ENCODE measurements around the gene CENPA.

The CENPA gene

DNA sequence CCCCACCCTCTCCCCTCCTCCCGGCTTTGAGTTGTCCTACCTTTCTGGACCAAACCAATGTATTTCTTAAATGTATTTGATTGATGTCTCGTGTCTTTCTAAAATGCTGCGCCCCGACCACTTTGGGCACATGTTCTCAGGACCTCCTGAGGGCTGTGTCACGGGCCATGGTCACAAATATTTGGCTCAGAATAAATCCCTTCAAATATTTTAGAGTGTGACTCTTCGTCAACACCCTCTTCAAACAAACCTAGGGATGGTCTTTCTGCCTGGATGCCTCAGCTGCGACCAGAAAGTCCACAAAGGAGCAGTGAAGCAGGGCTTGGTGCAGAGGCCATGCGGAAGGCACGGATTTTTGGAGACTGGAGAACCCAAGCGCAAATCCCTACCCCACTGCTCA is 22.8 kb upstream of the CENPA start:
- DNase-seq = no peak

DNA sequence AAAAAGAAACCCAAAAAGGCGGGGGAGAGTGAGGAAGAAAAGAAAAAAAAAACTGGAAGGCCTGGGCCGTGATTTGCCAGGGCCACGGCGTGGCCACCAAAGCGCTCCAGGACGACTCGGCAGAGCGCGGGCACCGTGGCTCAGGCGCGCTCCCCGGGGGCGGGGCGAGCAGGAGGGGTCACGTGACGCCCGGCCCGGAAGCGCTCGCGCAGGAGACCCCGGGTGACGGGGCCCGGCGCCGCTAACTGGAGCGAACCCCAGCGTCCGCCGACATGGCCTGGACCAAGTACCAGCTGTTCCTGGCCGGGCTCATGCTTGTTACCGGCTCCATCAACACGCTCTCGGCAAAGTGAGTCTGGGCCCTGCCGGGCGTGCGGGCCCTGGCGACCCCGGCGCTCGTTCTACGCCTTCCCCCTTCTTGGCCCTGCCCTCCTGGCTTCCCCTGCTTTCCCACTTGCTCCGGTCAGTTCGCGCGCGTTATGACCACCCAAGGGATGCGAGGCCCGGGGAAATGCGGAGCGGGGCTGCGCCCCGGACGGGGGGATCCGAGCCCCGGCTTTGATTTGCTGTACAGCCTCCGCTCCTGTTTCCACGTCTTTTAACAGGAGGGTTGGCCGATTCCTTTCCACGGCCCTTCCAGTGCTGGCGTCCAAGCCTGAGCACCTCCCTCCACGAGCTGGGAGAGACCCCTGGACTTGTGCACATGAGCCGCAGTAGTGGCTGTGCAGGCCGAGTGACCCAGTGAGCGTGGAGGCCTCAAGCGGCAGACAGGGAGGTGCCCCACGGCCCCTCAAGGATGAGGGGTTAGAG is 21.6 kb upstream of the CENPA start, which contains the start of gene SLC35F6:
TSS of gene SLC35F6 (plus strand) at position 207 of the 810 bp plus-strand sequence. CDS start at position 273, 66 bp downstream.
- peak; percentile 46 for DNase-seq

GRCh38 chr2:26764906-26765305 is 20.9 kb upstream of the CENPA start:
- no peak for DNase-seq

GRCh38 chr2:26765475-26766200 is 20.2 kb upstream of the CENPA start:
- DNase-seq = no peak

GRCh38 chr2:26767129-26767528 is 18.7 kb upstream of the CENPA start:
- DNase-seq = no peak

DNA sequence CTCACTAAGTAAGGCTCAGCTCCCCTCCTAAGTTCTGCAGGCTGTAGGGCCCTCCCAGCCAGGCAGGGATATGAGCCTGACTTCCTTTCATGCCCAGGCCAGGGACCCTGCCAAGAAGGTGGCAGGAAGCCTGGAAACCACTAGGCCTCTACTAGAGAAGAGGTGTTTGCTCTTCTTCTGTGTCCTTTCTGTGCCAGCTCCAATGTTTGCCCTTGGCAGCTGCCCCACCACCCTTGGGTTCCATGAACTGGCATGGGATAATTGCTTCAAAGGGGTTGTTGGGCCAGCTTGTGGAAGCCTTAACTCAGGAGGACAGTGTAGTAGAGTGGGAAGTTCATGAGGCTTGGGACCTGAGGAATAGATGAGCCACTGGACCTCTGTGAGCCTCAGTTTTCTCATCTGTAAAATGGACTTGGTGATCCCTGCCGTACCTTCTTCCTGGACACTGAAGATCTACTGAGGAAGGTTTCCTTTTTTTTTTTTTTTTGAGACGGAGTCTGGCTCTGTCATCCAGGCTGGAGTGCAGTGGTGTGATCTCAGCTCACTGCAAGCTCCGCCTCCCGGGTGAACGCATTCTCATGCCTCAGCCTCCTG is 17.9 kb upstream of the CENPA start:
- no peak for DNase-seq

- DNase-seq = no peak
These were observed 17.1 kb upstream of the CENPA start for GRCh38 chr2:26768759-26769088.

- peak; percentile 69 for DNase-seq
These were observed 16.6 kb upstream of the CENPA start for GRCh38 chr2:26769089-26769761.

GRCh38 chr2:26770986-26771586 is 14.8 kb upstream of the CENPA start:
- no peak for DNase-seq

GRCh38 chr2:26772064-26773001 is 13.5 kb upstream of the CENPA start:
- no peak for DNase-seq

DNA sequence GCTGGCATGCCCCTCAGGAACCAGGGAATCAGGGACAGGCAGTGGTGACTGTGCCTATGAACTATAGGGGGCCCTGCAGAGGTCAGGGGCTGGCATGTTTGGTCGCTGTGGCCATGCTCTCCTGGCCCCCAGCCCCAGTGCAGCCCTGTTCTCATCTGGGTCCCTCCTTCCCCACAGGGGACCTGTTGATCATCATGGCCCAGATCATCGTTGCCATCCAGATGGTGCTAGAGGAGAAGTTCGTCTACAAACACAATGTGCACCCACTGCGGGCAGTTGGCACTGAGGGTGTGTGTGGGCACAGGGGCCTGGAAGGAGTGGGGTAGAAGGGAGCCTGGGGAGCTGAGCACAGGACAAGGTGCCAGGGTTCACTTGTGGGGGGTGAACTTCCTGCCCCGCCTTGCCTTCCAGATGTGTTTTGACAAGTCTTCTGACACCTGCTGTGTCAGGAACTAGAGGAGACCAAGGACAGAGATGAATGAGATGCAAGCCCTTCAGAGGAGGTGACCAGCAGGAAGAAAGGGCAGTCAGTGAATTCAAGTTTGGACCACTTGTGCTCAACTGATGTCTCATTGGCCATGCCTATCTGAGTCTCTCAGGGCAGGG is 9.6 kb upstream of the CENPA start:
- DNase-seq = no peak

GRCh38 chr2:26778098-26778497 is 7.8 kb upstream of the CENPA start:
- DNase-seq = no peak

DNA sequence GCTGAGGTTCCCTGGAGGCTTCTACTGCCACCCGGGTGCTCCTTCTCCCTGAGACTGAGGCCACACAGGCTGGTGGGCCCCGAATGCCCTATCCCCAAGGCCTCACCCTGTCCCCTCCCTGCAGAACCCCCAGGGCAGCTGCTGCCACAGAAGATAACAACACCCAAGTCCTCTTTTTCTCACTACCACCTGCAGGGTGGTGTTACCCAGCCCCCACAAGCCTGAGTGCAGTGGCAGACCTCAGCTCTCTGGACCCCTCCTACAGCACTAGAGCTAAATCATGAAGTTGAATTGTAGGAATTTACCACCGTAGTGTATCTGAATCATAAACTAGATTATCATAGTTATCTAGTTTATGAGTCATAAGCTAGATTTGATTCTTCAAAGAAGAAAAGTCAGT is 7.3 kb upstream of the CENPA start:
- no peak for DNase-seq

- no peak for DNase-seq
These were observed 5.6 kb upstream of the CENPA start for GRCh38 chr2:26780203-26780760.

GRCh38 chr2:26782876-26783704 is 2.8 kb upstream of the CENPA start:
- no peak for DNase-seq

DNA sequence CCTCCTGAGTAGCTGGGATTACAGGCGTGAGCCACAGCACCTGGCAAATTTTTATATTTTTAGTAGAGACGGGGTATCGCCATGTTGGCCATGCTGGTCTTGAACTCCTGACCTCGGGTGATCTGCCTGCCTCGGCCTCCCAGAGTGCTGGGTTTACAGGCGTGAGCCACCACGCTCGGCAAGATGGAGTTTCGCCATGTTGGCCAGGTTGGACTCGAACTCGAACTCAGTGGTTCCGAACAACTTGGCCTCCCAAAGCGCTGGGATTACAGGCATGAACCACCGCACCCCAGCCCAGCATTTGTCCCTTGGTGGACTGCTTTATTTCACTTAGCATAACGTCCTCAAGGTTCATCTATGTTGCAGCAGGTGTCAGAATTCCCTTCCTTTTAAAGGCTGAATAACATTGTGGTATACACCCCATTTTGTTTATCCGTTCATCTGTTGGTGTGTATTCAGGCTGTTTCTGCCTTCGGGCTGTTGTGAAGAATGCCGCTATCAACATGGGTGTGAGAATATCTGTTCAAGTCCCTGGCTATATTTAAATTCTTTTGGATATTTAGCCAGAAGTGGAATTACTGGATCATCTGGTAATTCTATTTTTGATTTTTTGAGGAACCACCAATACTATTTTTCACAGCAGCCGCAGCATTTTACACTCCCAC is 1.2 kb upstream of the CENPA start:
- DNase-seq = no peak

DNA sequence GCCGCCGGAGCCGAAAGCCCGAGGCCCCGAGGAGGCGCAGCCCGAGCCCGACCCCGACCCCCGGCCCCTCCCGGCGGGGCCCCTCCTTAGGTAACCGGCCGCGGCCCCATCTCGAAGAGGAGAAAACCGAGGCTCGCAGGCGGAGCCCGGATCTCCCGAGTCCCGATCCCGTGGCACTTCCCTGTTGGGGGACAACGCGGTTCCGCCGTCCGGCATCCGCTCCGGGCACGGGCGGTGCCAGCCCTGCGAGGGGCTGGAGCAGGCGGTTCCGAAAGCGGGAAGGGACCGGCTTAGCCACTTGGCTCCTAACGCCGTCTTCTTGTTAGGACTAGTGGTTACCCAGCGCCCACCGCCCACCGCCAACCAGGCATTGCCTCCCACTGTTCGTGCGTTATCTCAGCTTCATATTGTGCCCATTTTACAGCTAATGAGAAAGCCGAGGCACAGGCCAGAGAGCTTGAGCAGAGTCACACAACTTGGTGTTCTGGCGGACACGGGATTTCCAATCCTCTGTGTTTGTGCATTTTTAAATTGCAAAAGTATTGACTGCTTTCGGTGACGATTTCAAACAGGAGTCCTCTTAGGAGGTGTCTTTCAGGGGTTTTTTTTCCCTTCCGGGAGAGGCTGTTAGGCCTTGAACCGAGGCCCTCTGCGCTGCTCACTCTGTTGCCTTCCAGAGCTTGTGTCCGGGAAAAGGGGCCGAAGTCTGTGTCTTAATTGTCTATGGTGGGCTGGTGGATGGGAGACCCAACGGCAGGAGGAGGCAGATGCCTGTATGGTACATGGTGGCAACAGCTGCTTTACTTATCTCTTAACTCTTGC is 562 bp downstream of the CENPA start:
- no peak for DNase-seq

- no peak for DNase-seq
These were observed 6.9 kb downstream of the CENPA start for GRCh38 chr2:26792720-26793119.

DNA sequence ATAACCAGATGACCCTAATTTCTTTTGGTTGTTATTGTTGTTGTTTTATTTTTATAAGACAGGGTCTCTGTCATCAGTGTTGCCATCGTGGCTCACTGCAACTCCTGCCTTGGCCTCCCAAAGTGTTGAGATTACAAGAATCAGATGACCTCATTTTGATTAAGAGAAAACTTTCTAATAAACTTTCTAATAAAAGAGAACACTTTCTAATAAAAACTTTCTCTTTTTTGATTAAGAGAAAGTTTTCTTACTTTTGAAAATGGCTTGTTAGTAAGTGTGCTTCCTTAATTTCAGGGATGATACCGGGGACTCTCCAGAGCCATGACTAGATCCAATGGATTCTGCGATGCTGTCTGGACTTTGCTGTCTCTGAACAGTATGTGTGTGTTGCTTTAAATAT is 7.7 kb downstream of the CENPA start:
- no peak for DNase-seq
